GM23338 (cell line): ENCODE measurements around the gene MINDY4. TPM values are rescaled to one million over a fixed set of nuclear protein-coding genes. Genes with fewer than 3 reads are reported as not detected.

Experiments
- ATAC-seq: fragments of 200-7000 bp; cut with Tn5 transposase; 3 replicates; pipeline ENCODE4 v1.9.1; 2020
- DNase-seq: peaks from one replicate; pipeline ENCODE4 v3.0.0-alpha.2; 2015; ENCODE audit warnings: low spot score
- H2AFZ ChIP-seq: fragments of 200-600 bp; sonication (generic); 2 replicates; pipeline ENCODE4 v1.8.0; 2016; ENCODE audit warnings: antibody characterized with exemption, mild to moderate bottlenecking, moderate library complexity
- H3F3A ChIP-seq: fragments of 200-600 bp; sonication (generic); replicated peaks from 2 replicates; pipeline ENCODE4 v1.8.0; 2017; ENCODE audit warnings: antibody characterized with exemption, mixed run types, low read depth
- H3K27ac ChIP-seq: fragments of 200-600 bp; sonication (generic); 2 replicates; pipeline ENCODE4 v1.6.1; 2016; ENCODE audit warnings: low read depth
- H3K27me3 ChIP-seq: fragments of 200-600 bp; sonication (generic); 2 replicates; pipeline ENCODE4 v1.8.0; 2016; ENCODE audit warnings: mild to moderate bottlenecking, mixed run types, moderate library complexity; ENCODE audit not compliant: insufficient read depth
- H3K36me3 ChIP-seq: fragments of 200-600 bp; sonication (generic); 2 replicates; pipeline ENCODE4 v1.8.0; 2016; ENCODE audit warnings: mild to moderate bottlenecking; ENCODE audit not compliant: insufficient read depth
- H3K4me1 ChIP-seq: fragments of 200-600 bp; sonication (generic); 2 replicates; pipeline ENCODE4 v1.8.0; 2016; ENCODE audit warnings: mild to moderate bottlenecking, moderate library complexity; ENCODE audit not compliant: insufficient read depth
- H3K4me2 ChIP-seq: fragments of 200-600 bp; sonication (generic); 2 replicates; pipeline ENCODE4 v1.7.1; 2017; ENCODE audit warnings: mixed run types
- H3K4me3 ChIP-seq: fragments of 200-600 bp; sonication (generic); 2 replicates; pipeline ENCODE4 v1.6.1; 2016; ENCODE audit warnings: mixed run types
- H3K79me2 ChIP-seq: fragments of 200-600 bp; sonication (generic); replicated peaks from 2 replicates; pipeline ENCODE4 v1.8.0; 2017; ENCODE audit warnings: mild to moderate bottlenecking; ENCODE audit not compliant: insufficient read depth
- H3K9me2 ChIP-seq: fragments of 200-600 bp; sonication (generic); 2 replicates; pipeline ENCODE4 v1.8.0; 2017; ENCODE audit not compliant: insufficient read depth
- H4K20me1 ChIP-seq: fragments of 200-600 bp; sonication (generic); replicated peaks from 2 replicates; pipeline ENCODE4 v1.8.0; 2017; ENCODE audit warnings: mild to moderate bottlenecking; ENCODE audit not compliant: insufficient read depth
- H3K27ac Mint-ChIP-seq: 2 replicates; pipeline ENCODE4 v1.8.0; 2020; ENCODE audit warnings: inconsistent platforms, mild to moderate bottlenecking, moderate library complexity, mixed read lengths
- H3K27me3 Mint-ChIP-seq: 3 replicates; pipeline ENCODE4 v1.8.0; 2022; ENCODE audit warnings: low read depth, mild to moderate bottlenecking, moderate library complexity, mixed read lengths, inconsistent platforms; ENCODE audit not compliant: insufficient read depth, poor library complexity
- H3K36me3 Mint-ChIP-seq: 3 replicates; pipeline ENCODE4 v1.8.0; 2021; ENCODE audit warnings: low read depth, mild to moderate bottlenecking, inconsistent platforms, moderate library complexity, mixed read lengths
- H3K4me1 Mint-ChIP-seq: 3 replicates; pipeline ENCODE4 v1.8.0; 2020; ENCODE audit warnings: mild to moderate bottlenecking, inconsistent platforms, mixed read lengths
- H3K4me3 Mint-ChIP-seq: 3 replicates; pipeline ENCODE4 v1.8.0; 2021; ENCODE audit warnings: moderate library complexity, mild to moderate bottlenecking, inconsistent platforms, mixed read lengths
- H3K9me3 Mint-ChIP-seq: 3 replicates; pipeline ENCODE4 v1.8.0; 2020; ENCODE audit warnings: moderate library complexity, mild to moderate bottlenecking, inconsistent platforms, mixed read lengths
- CREB1 ChIP-seq: fragments of 250-450 bp; sonication (Bioruptor Pico); IDR thresholded peaks from 2 replicates; pipeline ENCODE4 v1.5.0; 2020; ENCODE audit warnings: low read depth, mild to moderate bottlenecking, moderate library complexity
- CTCF ChIP-seq, 2 experiments: fragments of 200-600 bp in 1 of 2; sonication (generic) in 1 of 2; conservative IDR thresholded peaks; 2 replicates each; pipeline versions ENCODE4 v1.5.1 to v1.6.1; 2016 to 2017; ENCODE audit warnings: antibody characterized with exemption in 2 of 2, low read depth in 2 of 2, mild to moderate bottlenecking in 2 of 2, moderate library complexity in 1 of 2
- ETS1 ChIP-seq: IDR thresholded peaks from 2 replicates; pipeline ENCODE4 v1.6.1; 2016; ENCODE audit warnings: antibody characterized with exemption
- EZH2 ChIP-seq: fragments of 200-600 bp; sonication (generic); IDR thresholded peaks from one replicate; pipeline ENCODE4 v1.8.0; 2017; ENCODE audit warnings: antibody characterized with exemption, mild to moderate bottlenecking, low read depth; ENCODE audit not compliant: unreplicated experiment
- EZH2phosphoT487 ChIP-seq: fragments of 200-600 bp; sonication (generic); IDR thresholded peaks from one replicate; pipeline ENCODE4 v1.8.1; 2018; ENCODE audit warnings: antibody characterized with exemption; ENCODE audit not compliant: unreplicated experiment
- JUNB ChIP-seq: IDR thresholded peaks from one replicate; pipeline ENCODE4 v1.6.1; 2016; ENCODE audit warnings: antibody characterized with exemption; ENCODE audit not compliant: unreplicated experiment
- NANOG ChIP-seq: IDR thresholded peaks from 2 replicates; pipeline ENCODE4 v1.6.1; 2016; ENCODE audit warnings: antibody characterized with exemption, borderline replicate concordance
- POLR2AphosphoS5 ChIP-seq: IDR thresholded peaks from 2 replicates; pipeline ENCODE4 v1.6.1; 2016; ENCODE audit warnings: antibody characterized with exemption, low read depth
- REST ChIP-seq: IDR thresholded peaks from one replicate; pipeline ENCODE4 v1.6.1; 2018; ENCODE audit warnings: antibody characterized with exemption; ENCODE audit not compliant: unreplicated experiment
- STAT1 ChIP-seq: IDR thresholded peaks from one replicate; pipeline ENCODE4 v1.6.1; 2016; ENCODE audit warnings: antibody characterized with exemption; ENCODE audit not compliant: unreplicated experiment
- ZNF114 ChIP-seq: fragments of 250-450 bp; sonication (Bioruptor Pico); IDR thresholded peaks from 2 replicates; pipeline ENCODE4 v1.5.0; 2020; ENCODE audit warnings: mild to moderate bottlenecking, moderate library complexity
- ZNF331 ChIP-seq: fragments of 250-450 bp; sonication (Bioruptor Pico); IDR thresholded peaks from 2 replicates; pipeline ENCODE4 v1.5.0; 2020; ENCODE audit warnings: low read depth, mild to moderate bottlenecking, moderate library complexity
- ZNF462 ChIP-seq: fragments of 250-450 bp; sonication (Bioruptor Pico); IDR thresholded peaks from 2 replicates; pipeline ENCODE4 v1.5.0; 2020; ENCODE audit warnings: mild to moderate bottlenecking, moderate library complexity
- polyA plus RNA-seq: library from polyadenylated mRNA; unstranded; fragments of >200 nt; fragmentation: Nextera tagmentation; extraction: Ambion mirVana; gene quantifications from 2 replicates; pipeline ENCODE4 v1.2.1, GENCODE V29; 2016
- total RNA-seq: library from RNA; depleted of rRNA; stranded (reverse); fragments of >200 nt; shearing (Covaris generic); gene quantifications from 2 replicates; pipeline ENCODE4 v1.2.3, GENCODE V29; 2014

Gene MINDY4
- total and polyA plus RNA-seq, 2 experiments from 2014 or later = 1.7 to 4.4 TPM

- no peak for TF ChIP-seq ETS1
These were observed 94.6 kb downstream of the MINDY4 start (continued) for GRCh38 chr7:30865821-30866220.

GRCh38 chr7:30866939-30867338, 95.7 kb downstream of the MINDY4 start:
- no peaks in the 10 kb centered on the region for H3K9me3 Mint-ChIP-seq
- no peaks in the 10 kb centered on the region for H3K27me3 ChIP-seq
- ATAC-seq (no peak), DNase-seq (no peak)
- H3K36me3 ChIP-seq = no peaks in the 10 kb centered on the region
- H4K20me1 ChIP-seq = no peaks in the 10 kb centered on the region
- TF ChIP-seq REST = no peak
- no peak for TF ChIP-seq JUNB
- no peak for TF ChIP-seq ZNF114 (CRISPR knock-in tag)
- no peak for TF ChIP-seq POLR2AphosphoS5
- TF ChIP-seq STAT1 = no peak
- TF ChIP-seq EZH2 = no peak
- no peak for TF ChIP-seq CREB1
- TF ChIP-seq ZNF331 (CRISPR knock-in tag) = no peak
- no peak for TF ChIP-seq CTCF (conservative IDR thresholded peaks at IDR 0.05; ENCODE audit: low read depth in 2 of 2)
- TF ChIP-seq ZNF462 (CRISPR knock-in tag) = no peak
- no peak for TF ChIP-seq NANOG
- no peak for TF ChIP-seq EZH2phosphoT487
- no peaks in the 10 kb centered on the region for H3K36me3 Mint-ChIP-seq
- H3K27ac Mint-ChIP-seq = no peak overlapping the region
- H2AFZ ChIP-seq = no peak overlapping the region
- no peaks in the 10 kb centered on the region for H3F3A ChIP-seq
- no peak overlapping the region for H3K4me3 Mint-ChIP-seq
- no peaks in the 10 kb centered on the region for H3K9me2 ChIP-seq
- H3K27ac ChIP-seq = no peak overlapping the region
- H3K79me2 ChIP-seq = no peaks in the 10 kb centered on the region
- H3K4me1 Mint-ChIP-seq = no peaks in the 10 kb centered on the region
- H3K27me3 Mint-ChIP-seq = peaks cover 7% of the 10 kb centered on the region
- no peaks in the 10 kb centered on the region for H3K4me1 ChIP-seq
- H3K4me3 ChIP-seq = no peak overlapping the region
- no peak overlapping the region for H3K4me2 ChIP-seq
